SK-N-MC (cell line): ENCODE data around the gene USP48.

Experiments used
- EZH2 ChIP-seq: fragments of 200-600 bp; sonication (generic); IDR thresholded peaks from one replicate; pipeline ENCODE4 v1.6.1; 2017; ENCODE audit warnings: antibody characterized with exemption
- POLR2AphosphoS5 ChIP-seq: IDR thresholded peaks from 2 replicates; pipeline ENCODE4 v1.6.1; 2012; ENCODE audit warnings: mild to moderate bottlenecking, low read depth, low read length, borderline replicate concordance

- TF ChIP-seq POLR2AphosphoS5 (no peak), EZH2 (no peak)
Measured at GRCh38 chr1:21736876-21737275, 46.1 kb downstream of the USP48 start.
